HG03378 (cell line): ENCODE results near the gene TRPC6.
"Not testable (repeated sequence)": the region's sequence is repeated elsewhere in the genome, so short reads cannot be mapped to it uniquely, and the experiment has no call there.

Experiments used
- ATAC-seq: cut with Tn5 transposase; IDR thresholded peaks from one replicate; pipeline ENCODE4 v1.9.1; 2021; ENCODE audit warnings: mild to moderate bottlenecking, moderate library complexity; ENCODE audit not compliant: unreplicated experiment

Gene TRPC6

GRCh38 chr11:101523193-101523592 lies 60.6 kb downstream of the TRPC6 start:
- ATAC-seq = no peak

DNA sequence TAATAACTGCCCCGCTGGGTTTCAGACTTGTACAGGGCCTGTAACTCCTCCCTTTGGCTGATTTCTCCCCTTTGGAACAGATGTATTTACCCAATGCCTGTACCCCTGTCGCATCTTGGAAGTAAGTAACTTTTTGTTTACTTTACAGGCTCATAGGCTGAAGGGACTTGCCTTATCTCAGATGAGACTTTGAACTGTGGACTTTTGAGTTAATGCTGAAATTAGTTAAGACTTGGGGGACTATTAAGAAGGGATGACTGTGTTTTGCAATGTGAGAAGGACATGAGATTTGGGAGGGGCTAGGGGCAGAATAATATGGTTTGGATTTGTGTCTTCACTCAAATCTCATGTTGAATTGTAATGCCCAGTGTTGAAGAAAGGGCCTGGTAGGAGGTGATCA lies 62.0 kb downstream of the TRPC6 start:
- ATAC-seq = no peak

DNA sequence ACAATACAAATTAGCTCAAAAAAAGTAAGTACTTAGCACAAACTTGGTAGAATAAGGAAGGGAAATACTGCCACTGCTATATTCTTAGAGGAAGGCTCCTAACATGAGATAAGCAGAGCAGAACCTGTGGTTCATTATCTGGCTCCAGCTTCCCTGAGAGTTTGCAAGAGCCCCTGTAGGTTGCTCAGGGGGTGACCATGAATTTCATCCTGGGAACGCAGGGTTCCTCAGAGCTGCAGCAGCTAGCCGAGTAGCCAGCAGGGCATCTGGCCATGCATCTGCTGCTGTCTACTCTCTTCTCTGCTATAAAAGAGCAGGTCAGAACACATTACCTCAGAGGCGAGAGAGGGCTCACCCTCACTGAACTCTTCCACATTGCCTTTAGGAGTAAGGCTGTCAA lies 67.3 kb downstream of the TRPC6 start:
- ATAC-seq = no peak

- no peak for ATAC-seq
These were observed 72.7 kb downstream of the TRPC6 start for GRCh38 chr11:101511065-101511464.

GRCh38 chr11:101510591-101510990 lies 73.2 kb downstream of the TRPC6 start:
- no peak for ATAC-seq

DNA sequence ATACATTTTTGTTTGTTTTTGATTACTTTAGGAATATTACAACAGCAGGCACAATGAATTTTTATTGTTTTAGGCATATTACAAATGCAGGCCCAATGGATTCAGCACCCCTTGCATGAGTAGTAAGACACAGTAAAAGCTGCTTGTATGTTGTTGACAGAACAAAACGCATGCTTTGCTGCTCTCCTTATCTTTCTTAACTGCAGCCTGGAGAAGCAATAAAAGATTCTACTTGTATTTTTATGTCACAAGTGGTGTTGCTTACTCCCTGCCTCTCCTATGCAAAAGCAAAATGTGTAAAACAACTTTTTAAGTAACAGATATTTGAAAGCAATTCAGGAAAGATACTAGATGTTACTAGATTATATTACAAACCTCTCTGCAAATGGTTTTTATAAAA lies 73.9 kb downstream of the TRPC6 start:
- ATAC-seq = no peak

- no peak for ATAC-seq
These were observed 75.4 kb downstream of the TRPC6 start for GRCh38 chr11:101508370-101508769.

DNA sequence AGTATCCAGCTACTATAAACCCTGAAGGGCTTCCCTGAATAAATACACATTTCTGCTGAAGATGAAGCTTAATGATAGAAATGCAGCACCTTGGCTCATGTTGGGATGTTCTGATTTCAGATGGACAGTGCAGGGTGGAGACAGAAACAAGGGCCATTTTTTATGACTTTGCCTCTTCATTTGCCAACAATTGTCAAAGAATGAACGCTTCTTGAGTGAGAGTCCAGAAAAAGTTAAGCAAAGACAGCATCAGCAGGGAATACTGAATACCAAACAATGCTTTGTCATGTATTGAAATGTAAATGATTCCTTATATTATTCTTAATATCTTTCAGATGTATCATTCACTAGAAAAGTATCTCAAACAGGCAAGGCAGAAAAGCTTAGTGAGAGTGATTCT lies 84.9 kb downstream of the TRPC6 start:
- ATAC-seq = no peak

- no peak for ATAC-seq
These were observed 86.5 kb downstream of the TRPC6 start for GRCh38 chr11:101497291-101497690.

GRCh38 chr11:101487775-101488174 lies 96.0 kb downstream of the TRPC6 start:
- no peak for ATAC-seq

DNA sequence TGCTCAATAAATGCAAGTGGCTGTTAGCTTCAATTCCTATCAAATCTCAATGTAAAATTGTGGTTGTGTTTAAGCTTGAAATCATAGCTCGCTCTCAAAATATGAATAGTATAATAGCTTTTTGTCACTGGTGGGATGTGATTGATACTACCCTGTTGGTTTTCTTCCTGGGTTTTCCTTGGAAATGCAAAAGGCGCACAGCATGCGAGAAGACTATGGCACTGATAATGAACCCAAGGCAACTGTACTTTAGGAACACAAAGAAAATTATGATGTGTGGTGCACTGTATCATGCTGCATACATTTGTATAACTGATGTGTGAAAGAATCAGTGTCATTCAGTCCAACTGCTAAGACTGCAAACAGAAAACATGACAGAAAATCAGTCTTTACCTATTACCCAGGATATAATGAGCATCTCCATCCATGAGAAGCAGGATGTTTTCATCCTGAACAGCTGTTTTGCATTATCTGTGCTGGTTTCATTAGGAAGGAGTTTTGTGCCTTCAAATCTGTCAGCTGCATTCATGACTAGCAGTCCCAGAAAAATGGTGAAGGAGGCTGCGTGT lies 101.2 kb downstream of the TRPC6 start:
- no peak for ATAC-seq

GRCh38 chr11:101478587-101479369 lies 105.0 kb downstream of the TRPC6 start:
- no peak for ATAC-seq

GRCh38 chr11:101477926-101478325 lies 105.9 kb downstream of the TRPC6 start:
- no peak for ATAC-seq

GRCh38 chr11:101476191-101476590 lies 107.6 kb downstream of the TRPC6 start:
- ATAC-seq = no peak

GRCh38 chr11:101475699-101476098 lies 108.1 kb downstream of the TRPC6 start:
- ATAC-seq = no peak

DNA sequence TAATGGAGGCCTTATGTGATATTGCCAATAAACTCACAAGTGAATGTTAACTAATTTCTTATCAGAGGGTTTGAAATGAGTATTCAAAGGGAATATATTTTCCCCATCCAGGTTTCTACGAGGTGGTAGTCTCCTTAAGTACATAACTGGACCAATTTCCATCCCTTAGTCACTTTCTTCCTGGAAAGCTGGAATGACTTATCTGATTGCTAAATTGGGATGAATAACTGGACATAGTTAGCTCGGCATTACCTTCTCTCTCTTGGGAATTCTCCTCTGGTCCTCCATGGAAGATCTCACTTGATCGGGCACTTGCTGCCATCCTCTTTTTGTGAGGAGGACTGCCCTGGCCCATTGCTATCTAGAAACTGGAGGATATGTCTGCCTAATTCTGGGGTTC lies 109.1 kb downstream of the TRPC6 start:
- ATAC-seq = no peak

DNA sequence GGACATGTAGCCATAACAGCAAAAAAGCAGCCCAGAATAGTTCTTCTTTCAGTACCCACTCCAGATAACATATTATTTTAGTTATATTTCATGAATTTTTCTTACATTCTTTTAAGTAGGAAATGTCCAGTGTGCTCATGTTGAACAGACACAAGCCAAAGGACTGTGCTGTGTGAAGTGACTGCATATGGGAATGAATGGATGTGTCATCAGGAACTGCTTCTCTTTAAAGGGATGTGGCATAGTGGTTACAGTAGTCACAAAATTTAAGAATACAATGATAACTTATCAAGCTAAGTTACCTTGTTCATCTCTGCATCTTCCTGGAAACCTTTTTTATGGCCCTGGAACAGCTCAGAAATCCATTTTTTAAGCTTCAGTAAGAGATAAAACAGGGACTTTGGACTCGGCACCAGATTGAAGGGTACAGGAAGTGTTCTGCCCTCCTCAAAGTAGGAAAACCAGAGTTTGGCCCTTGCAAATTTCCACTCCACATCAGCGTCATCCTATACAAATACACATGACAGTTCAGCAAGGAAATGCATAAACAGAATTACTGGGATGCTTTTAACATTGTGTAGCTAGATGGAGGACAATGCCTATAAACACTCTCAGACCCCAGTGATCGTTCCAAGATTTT lies 112.8 kb downstream of the TRPC6 start:
- ATAC-seq = no peak

- ATAC-seq = no peak
These were observed 113.4 kb downstream of the TRPC6 start for GRCh38 chr11:101470419-101470818.

- no peak for ATAC-seq
These were observed 117.5 kb downstream of the TRPC6 start for GRCh38 chr11:101466352-101466751.

DNA sequence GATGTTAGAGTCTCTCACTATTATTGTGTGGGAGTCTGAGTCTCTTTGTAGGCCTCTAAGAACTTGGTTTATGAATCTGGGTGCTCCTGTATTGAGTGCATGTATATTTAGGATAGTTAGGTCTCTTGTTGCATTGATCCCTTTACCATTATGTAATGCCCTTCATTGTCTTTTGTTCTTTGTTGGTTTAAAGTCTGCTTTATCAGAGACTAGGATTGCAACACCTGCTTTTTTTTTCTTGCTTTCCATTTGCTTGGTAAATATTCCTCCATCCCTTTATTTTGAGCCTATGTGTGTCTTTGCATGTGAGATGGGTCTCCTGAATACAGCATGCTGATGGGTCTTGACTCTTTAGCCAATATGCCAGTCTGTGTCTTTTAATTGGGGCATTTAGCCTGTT lies 119.4 kb downstream of the TRPC6 start:
- ATAC-seq = not testable (repeated sequence)

GRCh38 chr11:101459020-101459419 lies 124.8 kb downstream of the TRPC6 start:
- ATAC-seq = no peak

DNA sequence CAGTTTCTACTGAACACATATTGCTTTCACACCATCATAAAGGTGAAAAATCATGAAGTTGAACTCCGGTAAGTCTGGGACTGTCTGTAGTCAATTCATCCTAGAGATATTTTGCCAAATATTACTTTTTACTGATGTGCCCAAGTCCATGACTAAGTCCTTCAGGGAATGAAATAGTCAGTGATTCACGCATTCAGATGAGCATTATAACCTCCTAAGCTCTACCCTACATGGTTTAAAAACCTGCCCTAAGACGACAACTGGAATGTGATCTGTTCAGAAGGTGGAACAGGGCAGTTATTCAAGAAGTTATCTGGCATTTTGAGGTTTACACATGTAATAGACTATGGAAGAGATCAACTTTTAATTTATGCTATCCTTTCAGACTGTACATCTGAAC lies 125.6 kb downstream of the TRPC6 start:
- ATAC-seq = no peak
